ENCODE data around the gene ITPR1. TPM values are rescaled to one million over a fixed set of nuclear protein-coding genes. Genes with fewer than 3 reads are reported as not detected.

ITPR1 gene
- total RNA-seq, 1 donor from 2014 or later, result 16.3 TPM

GRCh38 chr3:4547799-4548198, 54.7 kb downstream of the ITPR1 start:
- FAIRE-seq, result no peak
- Histone ChIP-seq H3K27me3 (ENCODE audit: control insufficient read depth, insufficient read depth, low read length) (no peaks in the 10 kb centered on the region), H3K4me3 (ENCODE audit: low read depth, low read length) (no peak overlapping the region), H3K36me3 (ENCODE audit: control insufficient read depth, insufficient read depth, low read length) (no peaks in the 10 kb centered on the region)
- TF ChIP-seq CTCF (IDR thresholded peaks at IDR 0.05; ENCODE audit: insufficient read depth, low read length, severe bottlenecking), result no peak
- DNase-seq (ENCODE audit: low read depth), result peak; percentile 52

DNA sequence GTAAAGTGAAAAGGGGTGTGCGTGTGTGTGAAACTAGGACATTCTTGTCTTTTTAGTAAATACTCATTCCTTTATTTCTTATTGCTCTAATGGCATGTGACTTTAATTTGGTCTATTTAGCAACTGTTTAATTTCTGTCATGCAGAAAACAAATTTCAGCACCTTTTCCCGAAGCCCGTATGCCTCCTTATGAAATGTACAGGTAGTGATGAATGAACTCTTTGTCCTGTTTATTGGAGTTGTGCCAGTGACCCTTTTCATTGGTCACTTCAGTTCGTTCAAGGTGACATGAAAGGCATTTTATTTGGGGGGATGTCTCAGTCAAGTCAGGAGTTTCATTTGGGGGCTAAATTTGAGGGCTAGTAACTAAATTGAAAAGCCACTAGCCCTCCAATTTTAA, 55.2 kb downstream of the ITPR1 start:
- DNase-seq (ENCODE audit: low read depth) (no peak), FAIRE-seq (no peak)
- Histone ChIP-seq H3K36me3 (ENCODE audit: control insufficient read depth, insufficient read depth, low read length) (no peaks in the 10 kb centered on the region), H3K4me3 (ENCODE audit: low read depth, low read length) (no peak overlapping the region), H3K27me3 (ENCODE audit: control insufficient read depth, insufficient read depth, low read length) (no peaks in the 10 kb centered on the region)
- TF ChIP-seq CTCF (IDR thresholded peaks at IDR 0.05; ENCODE audit: insufficient read depth, low read length, severe bottlenecking), result no peak

DNA sequence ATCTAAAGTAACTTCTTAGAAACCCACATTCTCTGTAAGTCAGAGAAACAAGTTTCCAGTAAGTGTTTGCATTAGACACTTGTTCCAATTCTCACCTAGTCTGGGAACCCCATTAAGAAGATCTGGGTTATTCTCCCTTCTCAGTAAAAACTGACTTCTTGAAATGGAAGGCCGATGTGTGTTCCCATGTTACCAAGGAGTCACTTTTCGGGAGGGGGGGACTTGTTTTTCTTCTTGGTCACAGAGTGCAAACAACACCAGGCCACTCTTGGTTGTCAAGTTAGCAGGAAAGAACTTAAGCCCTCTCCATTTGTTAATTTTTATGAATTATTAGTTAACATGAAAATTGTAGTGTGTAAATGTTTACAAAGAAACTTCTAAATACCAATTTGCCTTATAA, 55.6 kb downstream of the ITPR1 start:
- H3K36me3 ChIP-seq (ENCODE audit: control insufficient read depth, insufficient read depth, low read length), result no peaks in the 10 kb centered on the region
- H3K27me3 ChIP-seq (ENCODE audit: control insufficient read depth, insufficient read depth, low read length), result no peaks in the 10 kb centered on the region
- DNase-seq (ENCODE audit: low read depth) (no peak), FAIRE-seq (no peak)
- no peak overlapping the region for H3K4me3 ChIP-seq (ENCODE audit: low read depth, low read length)
- TF ChIP-seq CTCF (IDR thresholded peaks at IDR 0.05; ENCODE audit: insufficient read depth, low read length, severe bottlenecking), result no peak

DNA sequence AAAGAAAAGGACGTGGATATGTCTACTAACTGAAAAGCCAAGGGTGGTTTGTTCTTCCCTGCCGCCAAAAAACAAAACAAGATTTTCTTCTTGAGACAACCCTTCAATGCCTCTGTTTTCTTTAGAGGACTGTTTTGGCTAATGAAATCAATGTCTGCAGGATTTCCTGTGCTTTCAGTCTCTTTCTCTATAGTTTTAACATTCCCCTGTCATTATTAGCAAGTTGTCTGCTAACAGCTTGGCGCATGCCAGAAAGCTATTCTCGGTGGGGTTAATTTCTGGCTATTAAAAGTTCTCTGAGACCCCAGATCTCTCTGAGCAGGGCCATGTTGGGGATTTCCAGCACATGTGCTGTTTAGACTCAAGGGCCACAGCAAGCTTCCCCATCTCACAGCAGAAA, 56.7 kb downstream of the ITPR1 start:
- Histone ChIP-seq H3K4me3 (ENCODE audit: low read depth, low read length) (no peak overlapping the region), H3K27me3 (ENCODE audit: control insufficient read depth, insufficient read depth, low read length) (no peaks in the 10 kb centered on the region), H3K36me3 (ENCODE audit: control insufficient read depth, insufficient read depth, low read length) (no peaks in the 10 kb centered on the region)
- FAIRE-seq, result no peak
- no peak for DNase-seq (ENCODE audit: low read depth)
- TF ChIP-seq CTCF (IDR thresholded peaks at IDR 0.05; ENCODE audit: insufficient read depth, low read length, severe bottlenecking), result no peak

- no peaks in the 10 kb centered on the region for H3K27me3 ChIP-seq (ENCODE audit: control insufficient read depth, insufficient read depth, low read length)
- FAIRE-seq, result no peak
- no peak for TF ChIP-seq CTCF (IDR thresholded peaks at IDR 0.05; ENCODE audit: insufficient read depth, low read length, severe bottlenecking)
- no peak overlapping the region for H3K4me3 ChIP-seq (ENCODE audit: low read depth, low read length)
- DNase-seq (ENCODE audit: low read depth), result no peak
- no peaks in the 10 kb centered on the region for H3K36me3 ChIP-seq (ENCODE audit: control insufficient read depth, insufficient read depth, low read length)
Observed at GRCh38 chr3:4551051-4551711, 58.0 kb downstream of the ITPR1 start.

All from bronchial epithelial cell (primary cell).